HCT116 (cell line): ENCODE results near the gene TMEM214. TPM values are rescaled to one million over a fixed set of nuclear protein-coding genes. Genes with fewer than 3 reads are reported as not detected.
A peak's percentile ranks its signal among the peaks of the same experiment; 100 is the strongest.

Experiments used
- ATAC-seq: fragments of 200-7000 bp; cut with Tn5 transposase; 2 replicates; pipeline ENCODE4 v1.9.1; 2020; ENCODE audit warnings: mild to moderate bottlenecking, moderate library complexity
- BruUV-seq: library from RNA; stranded (reverse); fragments of 400-500 nt; replicated peaks from 2 replicates; lab custom pipeline; 2021; lab: Mats Ljungman, UMichigan
- CTCF ChIA-PET: fragments of 300-600 bp; sonication (Branson Sonifier 250); formaldehyde crosslinking; loops from one replicate; lab custom pipeline; 2021; ENCODE audit warnings: antibody characterized with exemption; lab: Charles Lee
- POLR2A ChIA-PET: fragments of 300-600, 350-600 bp; sonication (Branson Sonifier 250); formaldehyde crosslinking; loops from one replicate; lab custom pipeline; 2021; ENCODE audit warnings: antibody characterized with exemption; lab: Charles Lee
- RAD21 ChIA-PET, 2 experiments: fragments of 300-600 bp; sonication (Branson Sonifier 250); formaldehyde crosslinking; loops; one replicate each; lab custom pipeline; 2023; ENCODE audit warnings: low total read pairs in 2 of 2; ENCODE audit not compliant: uncharacterized antibody in 2 of 2, unreplicated experiment in 2 of 2, low non-redundant PET in 1 of 2; lab: Charles Lee
- DNase-seq: peaks from one replicate; pipeline ENCODE4 v3.0.0-alpha.2; 2010; ENCODE audit warnings: low read depth, low spot score
- H2AFZ ChIP-seq: fragments of 200-600 bp; shearing (Covaris generic), sonication (generic); 2 replicates; pipeline ENCODE4 v1.6.1; 2017; ENCODE audit warnings: low read depth, mixed run types, mixed read lengths, antibody characterized with exemption, low read length; ENCODE audit not compliant: poor library complexity, severe bottlenecking
- H3K27ac ChIP-seq: 2 replicates; pipeline ENCODE4 v1.5.1; 2012; ENCODE audit warnings: low read depth, low read length
- H3K27me3 ChIP-seq: fragments of 200-600 bp; sonication (generic); 2 replicates; pipeline ENCODE4 v1.6.1; 2016; ENCODE audit warnings: mixed run types, low read length, mixed read lengths; ENCODE audit not compliant: insufficient read depth
- H3K36me3 ChIP-seq, 2 experiments: fragments of 200-500 bp in 1 of 2; fragments of 200-600 bp in 1 of 2; sonication (Bioruptor generic) in 1 of 2; sonication (generic) in 1 of 2; 2 replicates each; pipeline versions ENCODE4 v1.5.1 to v1.6.1; 2014 to 2016; ENCODE audit warnings: low read length in 2 of 2, inconsistent platforms in 1 of 2, mixed read lengths in 1 of 2, mixed run types in 1 of 2; ENCODE audit not compliant: insufficient read depth in 2 of 2, control insufficient read depth in 1 of 2
- H3K4me1 ChIP-seq, 2 experiments: fragments of 200-600 bp in 1 of 2; sonication (generic) in 1 of 2; 2 replicates each; pipeline versions ENCODE4 v1.5.1 to v1.6.1; 2012 to 2017; ENCODE audit warnings: low read length in 2 of 2, inconsistent platforms in 1 of 2, mild to moderate bottlenecking in 1 of 2, mixed read lengths in 1 of 2, mixed run types in 1 of 2, moderate library complexity in 1 of 2; ENCODE audit not compliant: insufficient read depth in 2 of 2, control insufficient read depth in 1 of 2
- H3K4me2 ChIP-seq: fragments of 200-600 bp; sonication (generic); 2 replicates; pipeline ENCODE4 v1.6.1; 2017; ENCODE audit warnings: mixed run types, low read length, mixed read lengths
- H3K4me3 ChIP-seq, 2 experiments: fragments of 200-600 bp in 1 of 2; sonication (generic) in 1 of 2; replicated peaks in 1 of 2; 2 replicates each; pipeline ENCODE4 v1.5.1; 2011 to 2016; ENCODE audit warnings: low read length in 2 of 2, control low read depth in 1 of 2, low read depth in 1 of 2, mild to moderate bottlenecking in 1 of 2, mixed read lengths in 1 of 2, mixed run types in 1 of 2
- H3K79me2 ChIP-seq: fragments of 200-600 bp; sonication (generic); 2 replicates; pipeline ENCODE4 v1.6.1; 2017; ENCODE audit warnings: mild to moderate bottlenecking, mixed run types, low read length, moderate library complexity, mixed read lengths; ENCODE audit not compliant: insufficient read depth
- H3K9ac ChIP-seq: fragments of 200-600 bp; sonication (generic); 2 replicates; pipeline ENCODE4 v1.6.1; 2016; ENCODE audit warnings: low read length, mixed read lengths
- H3K9me2 ChIP-seq: fragments of 200-600 bp; sonication (generic), shearing (Covaris generic); 2 replicates; pipeline ENCODE4 v1.6.1; 2017; ENCODE audit warnings: mixed run types, mild to moderate bottlenecking, moderate library complexity; ENCODE audit not compliant: insufficient read depth
- H3K9me3 ChIP-seq, 2 experiments: fragments of 200-500 bp in 1 of 2; fragments of 200-600 bp in 1 of 2; sonication (Bioruptor generic) in 1 of 2; sonication (generic) in 1 of 2; 2 replicates each; pipeline ENCODE4 v1.6.1; 2014 to 2017; ENCODE audit warnings: low read length in 2 of 2, mixed read lengths in 2 of 2, inconsistent platforms in 1 of 2, low read depth in 1 of 2, mild to moderate bottlenecking in 1 of 2, mixed run types in 1 of 2, moderate library complexity in 1 of 2; ENCODE audit not compliant: control insufficient read depth in 1 of 2, insufficient read depth in 1 of 2
- H4K20me1 ChIP-seq: fragments of 200-600 bp; sonication (generic), shearing (Covaris generic); 2 replicates; pipeline ENCODE4 v1.6.1; 2017; ENCODE audit warnings: mixed run types, mild to moderate bottlenecking, moderate library complexity; ENCODE audit not compliant: insufficient read depth
- ATF3 ChIP-seq: IDR thresholded peaks from 2 replicates; pipeline ENCODE4 v1.6.1; 2012
- EGR1 ChIP-seq: IDR thresholded peaks from 2 replicates; pipeline ENCODE4 v1.6.1; 2012; ENCODE audit warnings: low read depth
- ELF1 ChIP-seq: IDR thresholded peaks from 2 replicates; pipeline ENCODE4 v1.6.1; 2012; ENCODE audit warnings: low read depth, borderline replicate concordance
- FOSL1 ChIP-seq: IDR thresholded peaks from 2 replicates; pipeline ENCODE4 v1.6.1; 2012; ENCODE audit warnings: low read depth
- POLR2AphosphoS5 ChIP-seq: IDR thresholded peaks from 2 replicates; pipeline ENCODE4 v1.6.1; 2011; ENCODE audit warnings: mild to moderate bottlenecking, low read depth, low read length, moderate library complexity
- RAD21 ChIP-seq: IDR thresholded peaks from 2 replicates; pipeline ENCODE4 v1.6.1; 2012; ENCODE audit warnings: low read depth, mild to moderate bottlenecking
- REST ChIP-seq: IDR thresholded peaks from 2 replicates; pipeline ENCODE4 v1.6.1; 2012; ENCODE audit warnings: low read depth
- SP1 ChIP-seq: IDR thresholded peaks from 2 replicates; pipeline ENCODE4 v1.6.1; 2012; ENCODE audit warnings: low read depth
- SRF ChIP-seq: IDR thresholded peaks from 2 replicates; pipeline ENCODE4 v1.6.1; 2012; ENCODE audit warnings: low read depth
- YY1 ChIP-seq: IDR thresholded peaks from 2 replicates; pipeline ENCODE4 v1.6.1; 2011; ENCODE audit warnings: low read length, low read depth, moderate library complexity, mild to moderate bottlenecking; ENCODE audit not compliant: insufficient replicate concordance; ENCODE audit errors: extremely low read depth
- ZFX ChIP-seq: fragments of 450-650 bp; IDR thresholded peaks from 2 replicates; pipeline ENCODE4 v1.6.1; 2017
- intact Hi-C: fragments of 100-400 bp; cut with micrococcal nuclease; formaldehyde crosslinking; loops from 2 replicates; pipeline ENCODE4 v1.10.0; 2022
- total RNA-seq: library from RNA; stranded (reverse); gene quantifications from one replicate; pipeline ENCODE4 v1.2.1, GENCODE V29; 2021; ENCODE audit not compliant: unreplicated experiment

Gene TMEM214
- total RNA-seq, 1 experiment from 2014 or later, result 69.8 TPM

GRCh38 chr2:27051902-27052645 lies 19.3 kb downstream of the TMEM214 start:
- ATAC-seq (no peak; the same call in 1 of the 2 replicates), DNase-seq (no peak)
- peak overlapping the region; percentile 74 for H3K9ac ChIP-seq
- H3K9me3 ChIP-seq, result no peaks in the 10 kb centered on the region
- ChIA-PET CTCF (interaction anchor here (0.6 to 2.3 kb wide), 5 partner anchors 19 to 251 kb away, joined by 3 to 21 read pairs (median 3); partner anchors contain the start of gene OST4), POLR2A (interaction anchor here (1.0 kb wide), 1 partner anchor 19 kb away, joined by 5 read pairs; the partner anchor contains the start of gene OST4), RAD21 (interaction anchor here in 1 of 2 experiments (2.1 kb wide), 1 partner anchor 90 kb away, joined by 7 read pairs; no protein-coding TSS in a partner anchor)
- H3K79me2 ChIP-seq, result no peaks in the 10 kb centered on the region
- TF ChIP-seq ZFX, result 0 out of 2 replicates have a peak, but pooled peaks have one; percentile 5
- no peak for TF ChIP-seq SP1
- H3K4me2 ChIP-seq, result peak overlapping the region; percentile 100
- peaks cover 8 to 14% of the 10 kb centered on the region in 2 experiments; a peak in 2 of 4 replicates for H3K36me3 ChIP-seq
- no peaks in the 10 kb centered on the region for H3K27me3 ChIP-seq
- no peaks in the 10 kb centered on the region for H4K20me1 ChIP-seq
- H3K4me3 ChIP-seq, result peak overlapping the region; percentile 88 to 94
- H3K27ac ChIP-seq, result peak overlapping the region; percentile 69
- intact Hi-C loops, result no loop called here
- H3K9me2 ChIP-seq, result no peaks in the 10 kb centered on the region
- H3K4me1 ChIP-seq, result peaks cover 11 to 25% of the 10 kb centered on the region in 2 experiments
- no TSS peak for BruUV-seq
- H2AFZ ChIP-seq, result no peak overlapping the region

GRCh38 chr2:27053321-27053720 lies 20.6 kb downstream of the TMEM214 start:
- POLR2A ChIA-PET, result no interaction called here

More at GRCh38 chr2:27053321-27053720, 20.6 kb downstream of the TMEM214 start:
- Histone ChIP-seq H3K9me2 (no peaks in the 10 kb centered on the region), H3K36me3 (peaks cover 9 to 17% of the 10 kb centered on the region in 2 experiments; a peak in 2 of 4 replicates), H3K27ac (no peak overlapping the region), H3K9me3 (no peaks in the 10 kb centered on the region), H3K4me2 (no peak overlapping the region), H3K4me3 (no peak overlapping the region), H2AFZ (no peak overlapping the region), H3K4me1 (peaks cover 11 to 25% of the 10 kb centered on the region in 2 experiments), H4K20me1 (no peaks in the 10 kb centered on the region), H3K9ac (no peak overlapping the region), H3K27me3 (no peaks in the 10 kb centered on the region), H3K79me2 (no peaks in the 10 kb centered on the region)
- TF ChIP-seq RAD21, result no peak
- TF ChIP-seq SRF, result no peak
- no peak for TF ChIP-seq SP1
- TF ChIP-seq POLR2AphosphoS5, result no peak
- TF ChIP-seq EGR1, result no peak
- no peak for TF ChIP-seq FOSL1
- TF ChIP-seq YY1, result no peak
- TF ChIP-seq ELF1, result no peak
- TF ChIP-seq REST, result no peak
- TF ChIP-seq ATF3, result no peak
- intact Hi-C loops, result no loop called here
- DNase-seq (no peak), ATAC-seq (no peak)
- BruUV-seq, result no TSS peak
- CTCF ChIA-PET, result no interaction called here
- RAD21 ChIA-PET, result no interaction called here
